Body of pancreas (tissue), 4 donors: ENCODE measurements around the gene CEP250.

Source experiments
- POLR2A ChIP-seq, 3 donors: fragments of 450-650 bp; IDR thresholded peaks; one replicate each; pipeline ENCODE4 v1.6.1; 2016; ENCODE audit warnings: antibody characterized with exemption in 3 of 3, mild to moderate bottlenecking in 2 of 3
- TF ChIP-seq, protein P1 (sequence below), 7 experiments: fragments of 450-650 bp in 4 of 7; fragments of 200-600 bp in 3 of 7; sonication (generic) in 3 of 7; IDR thresholded peaks; one replicate each; pipeline ENCODE4 v1.5.1; 2016 to 2019; ENCODE audit warnings: antibody characterized with exemption in 7 of 7

DNA sequence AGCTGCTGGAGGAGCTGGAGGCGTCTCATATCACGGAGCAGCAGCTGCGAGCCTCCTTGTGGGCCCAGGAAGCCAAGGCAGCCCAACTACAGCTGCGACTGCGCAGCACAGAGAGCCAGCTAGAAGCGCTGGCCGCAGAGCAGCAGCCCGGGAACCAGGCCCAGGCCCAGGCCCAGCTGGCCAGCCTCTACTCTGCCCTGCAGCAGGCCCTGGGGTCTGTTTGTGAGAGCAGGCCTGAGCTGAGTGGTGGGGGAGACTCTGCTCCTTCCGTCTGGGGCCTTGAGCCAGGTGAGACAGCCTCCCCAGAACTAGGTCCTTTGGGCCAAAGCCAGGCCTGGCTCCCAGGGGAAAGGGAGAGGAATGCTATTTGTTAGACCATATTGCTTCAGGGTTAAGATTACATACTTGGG, 42.4 kb downstream of the CEP250 start:
- no peak for TF ChIP-seq POLR2A (IDR thresholded peaks at IDR 0.05)
- TF ChIP-seq, protein P1, sequence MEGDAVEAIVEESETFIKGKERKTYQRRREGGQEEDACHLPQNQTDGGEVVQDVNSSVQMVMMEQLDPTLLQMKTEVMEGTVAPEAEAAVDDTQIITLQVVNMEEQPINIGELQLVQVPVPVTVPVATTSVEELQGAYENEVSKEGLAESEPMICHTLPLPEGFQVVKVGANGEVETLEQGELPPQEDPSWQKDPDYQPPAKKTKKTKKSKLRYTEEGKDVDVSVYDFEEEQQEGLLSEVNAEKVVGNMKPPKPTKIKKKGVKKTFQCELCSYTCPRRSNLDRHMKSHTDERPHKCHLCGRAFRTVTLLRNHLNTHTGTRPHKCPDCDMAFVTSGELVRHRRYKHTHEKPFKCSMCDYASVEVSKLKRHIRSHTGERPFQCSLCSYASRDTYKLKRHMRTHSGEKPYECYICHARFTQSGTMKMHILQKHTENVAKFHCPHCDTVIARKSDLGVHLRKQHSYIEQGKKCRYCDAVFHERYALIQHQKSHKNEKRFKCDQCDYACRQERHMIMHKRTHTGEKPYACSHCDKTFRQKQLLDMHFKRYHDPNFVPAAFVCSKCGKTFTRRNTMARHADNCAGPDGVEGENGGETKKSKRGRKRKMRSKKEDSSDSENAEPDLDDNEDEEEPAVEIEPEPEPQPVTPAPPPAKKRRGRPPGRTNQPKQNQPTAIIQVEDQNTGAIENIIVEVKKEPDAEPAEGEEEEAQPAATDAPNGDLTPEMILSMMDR (IDR thresholded peaks at IDR 0.05) = no peak
